Parathyroid adenoma (tissue), 2 donors: ENCODE measurements around the gene SEPTIN6.

Experiments used
- H2AFZ ChIP-seq: fragments of 300-600 bp; sonication (generic); one replicate; pipeline ENCODE4 v1.7.0; 2017; ENCODE audit warnings: antibody characterized with exemption, mild to moderate bottlenecking
- H3K27ac ChIP-seq: fragments of 300-600 bp; sonication (generic); one replicate; pipeline ENCODE4 v1.7.0; 2017
- H3K27me3 ChIP-seq: fragments of 300-600 bp; sonication (generic); one replicate; pipeline ENCODE4 v1.7.0; 2017; ENCODE audit warnings: low read length; ENCODE audit not compliant: control insufficient read depth, insufficient read depth
- H3K36me3 ChIP-seq: fragments of 300-600 bp; sonication (generic); one replicate; pipeline ENCODE4 v1.7.0; 2017; ENCODE audit warnings: low read length; ENCODE audit not compliant: control insufficient read depth, insufficient read depth
- H3K4me1 ChIP-seq: fragments of 300-600 bp; sonication (generic); one replicate; pipeline ENCODE4 v1.7.0; 2017; ENCODE audit warnings: control low read depth
- H3K4me2 ChIP-seq: fragments of 300-600 bp; sonication (generic); one replicate; pipeline ENCODE4 v1.7.0; 2017; ENCODE audit warnings: low read length
- H3K4me3 ChIP-seq: fragments of 300-600 bp; sonication (generic); one replicate; pipeline ENCODE4 v1.7.0; 2017; ENCODE audit warnings: low read depth, low read length
- H3K79me2 ChIP-seq: fragments of 300-600 bp; sonication (generic); one replicate; pipeline ENCODE4 v1.7.0; 2017; ENCODE audit warnings: control low read depth
- H3K9ac ChIP-seq: fragments of 300-600 bp; sonication (generic); one replicate; pipeline ENCODE4 v1.7.0; 2017; ENCODE audit warnings: mild to moderate bottlenecking
- H3K9me3 ChIP-seq: fragments of 300-600 bp; sonication (generic); one replicate; pipeline ENCODE4 v1.7.0; 2017; ENCODE audit warnings: low read length; ENCODE audit not compliant: control insufficient read depth
- TF ChIP-seq, protein P1 (sequence below): fragments of 300-600 bp; sonication (generic); IDR thresholded peaks from one replicate; pipeline ENCODE4 v1.7.0; 2017; ENCODE audit warnings: antibody characterized with exemption, mild to moderate bottlenecking
- donor health status: primary hyperparathyroidism.

SEPTIN6 gene

DNA sequence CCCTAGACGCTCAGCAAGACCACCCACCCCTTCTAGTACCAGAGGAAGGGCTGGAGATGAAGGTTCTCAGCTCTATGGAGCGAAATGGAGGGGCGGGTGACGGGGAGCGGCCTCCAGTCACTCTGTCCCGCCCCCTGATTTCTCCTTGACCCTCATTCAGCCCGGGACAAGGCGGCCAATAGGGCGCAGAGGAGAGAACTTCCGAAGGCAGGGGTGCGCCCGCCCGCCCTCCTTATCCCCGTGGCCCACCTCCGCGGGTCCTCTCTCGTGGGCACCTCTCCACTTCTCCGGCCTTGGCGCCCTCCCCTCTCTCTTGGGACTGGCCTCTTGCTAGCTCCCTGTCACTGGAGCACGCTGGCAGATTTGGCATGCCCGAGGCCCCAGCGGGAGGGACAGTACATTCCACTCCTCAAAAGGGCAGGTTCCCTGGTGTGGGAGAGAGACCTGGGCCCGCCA is 1.1 kb upstream of the SEPTIN6 start:
- H3K9me3 ChIP-seq: no peaks in the 10 kb centered on the region
- H2AFZ ChIP-seq: peak overlapping the region; percentile 86
- no peak overlapping the region for H3K9ac ChIP-seq
- TF ChIP-seq, protein P1, sequence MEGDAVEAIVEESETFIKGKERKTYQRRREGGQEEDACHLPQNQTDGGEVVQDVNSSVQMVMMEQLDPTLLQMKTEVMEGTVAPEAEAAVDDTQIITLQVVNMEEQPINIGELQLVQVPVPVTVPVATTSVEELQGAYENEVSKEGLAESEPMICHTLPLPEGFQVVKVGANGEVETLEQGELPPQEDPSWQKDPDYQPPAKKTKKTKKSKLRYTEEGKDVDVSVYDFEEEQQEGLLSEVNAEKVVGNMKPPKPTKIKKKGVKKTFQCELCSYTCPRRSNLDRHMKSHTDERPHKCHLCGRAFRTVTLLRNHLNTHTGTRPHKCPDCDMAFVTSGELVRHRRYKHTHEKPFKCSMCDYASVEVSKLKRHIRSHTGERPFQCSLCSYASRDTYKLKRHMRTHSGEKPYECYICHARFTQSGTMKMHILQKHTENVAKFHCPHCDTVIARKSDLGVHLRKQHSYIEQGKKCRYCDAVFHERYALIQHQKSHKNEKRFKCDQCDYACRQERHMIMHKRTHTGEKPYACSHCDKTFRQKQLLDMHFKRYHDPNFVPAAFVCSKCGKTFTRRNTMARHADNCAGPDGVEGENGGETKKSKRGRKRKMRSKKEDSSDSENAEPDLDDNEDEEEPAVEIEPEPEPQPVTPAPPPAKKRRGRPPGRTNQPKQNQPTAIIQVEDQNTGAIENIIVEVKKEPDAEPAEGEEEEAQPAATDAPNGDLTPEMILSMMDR: no peak
- peaks cover 7% of the 10 kb centered on the region for H3K4me1 ChIP-seq
- peak overlapping the region; percentile 85 for H3K27ac ChIP-seq
- H3K27me3 ChIP-seq: no peaks in the 10 kb centered on the region
- H3K36me3 ChIP-seq: no peaks in the 10 kb centered on the region
- H3K4me3 ChIP-seq: no peak overlapping the region
- peaks cover 7% of the 10 kb centered on the region for H3K79me2 ChIP-seq
- H3K4me2 ChIP-seq: no peak overlapping the region

DNA sequence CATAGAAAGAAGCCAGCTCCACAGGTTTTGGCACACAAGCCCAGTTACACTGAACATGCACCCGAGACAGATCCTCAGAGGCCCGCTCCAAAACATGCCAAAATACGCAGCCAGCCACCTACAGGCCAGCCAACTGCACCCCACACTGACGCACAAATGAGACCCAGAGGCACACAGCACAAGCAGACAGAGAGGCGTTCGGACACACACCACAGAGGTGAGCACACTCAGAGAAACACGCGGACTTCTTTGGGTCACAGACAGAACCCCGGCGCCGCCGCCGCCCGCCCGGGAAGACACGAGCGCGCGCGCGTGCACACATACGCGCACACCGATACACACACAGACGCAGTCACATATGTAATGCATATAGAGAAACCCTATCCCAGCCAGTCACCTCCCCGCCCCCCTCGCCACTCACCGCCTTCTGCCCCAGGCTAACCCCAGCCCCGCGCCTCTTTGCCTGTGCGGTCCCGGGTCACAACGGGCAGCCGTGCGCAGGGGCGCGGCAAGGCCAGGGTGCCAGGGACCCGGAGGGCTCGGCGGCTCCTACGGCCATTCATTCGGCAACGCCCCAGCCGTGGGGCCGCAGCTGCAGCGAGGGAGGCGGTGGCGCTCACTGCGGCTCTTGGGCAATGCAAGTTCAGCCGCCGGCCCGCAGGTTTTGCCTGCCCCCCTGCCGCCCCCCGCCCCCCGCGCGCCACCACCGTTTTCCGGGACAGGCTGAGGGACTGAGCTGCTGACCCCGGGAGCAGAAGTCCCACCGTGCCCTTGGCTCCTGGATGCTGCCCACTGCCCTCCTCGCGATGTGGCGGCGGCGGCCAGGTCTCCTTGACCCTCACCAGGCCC is 553 bp downstream of the SEPTIN6 start:
- Histone ChIP-seq H3K4me3 (peak overlapping the region; percentile 68), H3K79me2 (peaks cover 7% of the 10 kb centered on the region), H3K27ac (peak overlapping the region; percentile 85), H3K9ac (peak overlapping the region; percentile 37), H3K27me3 (no peaks in the 10 kb centered on the region), H3K4me1 (peaks cover 7% of the 10 kb centered on the region), H3K4me2 (peak overlapping the region; percentile 71), H3K9me3 (no peaks in the 10 kb centered on the region), H2AFZ (peak overlapping the region; percentile 86), H3K36me3 (no peaks in the 10 kb centered on the region)
- TF ChIP-seq, protein P1: no peak

DNA sequence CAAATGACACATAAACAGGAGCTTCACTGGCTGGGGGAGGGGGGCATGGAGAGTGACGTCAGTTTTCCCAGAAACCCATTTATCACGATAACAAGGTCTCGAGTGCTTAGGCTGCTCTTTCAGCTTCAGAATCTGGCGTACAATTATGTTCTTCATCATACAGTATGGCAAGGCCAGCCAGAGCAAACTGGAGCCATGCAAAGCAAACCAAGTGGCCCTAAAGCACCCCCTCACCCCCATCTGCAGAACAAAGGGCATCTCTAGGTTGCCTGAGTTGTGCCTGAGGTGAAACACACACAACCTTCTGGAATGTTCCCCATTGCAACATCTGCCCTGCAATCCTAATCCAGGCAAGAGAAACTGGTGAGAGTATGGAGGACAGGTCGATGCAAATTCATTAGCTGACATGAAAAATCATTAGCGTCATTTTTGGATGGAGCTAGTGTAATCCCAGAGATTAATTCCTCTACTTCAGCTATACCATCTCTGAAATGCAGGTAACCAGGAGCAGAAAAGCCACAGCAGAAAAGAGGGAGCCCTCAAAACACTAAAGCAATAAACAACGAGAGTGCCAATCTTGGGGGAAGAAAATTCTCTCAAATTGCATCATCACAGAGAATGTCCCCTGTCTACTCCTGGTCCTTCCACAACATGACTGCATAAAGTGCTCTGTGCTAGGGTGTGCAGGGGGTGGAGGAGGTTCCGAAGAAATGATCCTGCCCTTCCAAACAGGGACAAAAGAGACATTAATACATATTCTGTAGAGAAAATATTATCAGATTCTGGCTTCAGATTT is 1.8 kb downstream of the SEPTIN6 start:
- no peak overlapping the region for H3K9ac ChIP-seq
- H2AFZ ChIP-seq: no peak overlapping the region
- H3K4me2 ChIP-seq: no peak overlapping the region
- peaks cover 9% of the 10 kb centered on the region for H3K79me2 ChIP-seq
- peaks cover 7% of the 10 kb centered on the region for H3K4me1 ChIP-seq
- H3K27me3 ChIP-seq: no peaks in the 10 kb centered on the region
- TF ChIP-seq, protein P1: no peak
- no peak overlapping the region for H3K4me3 ChIP-seq
- H3K9me3 ChIP-seq: no peaks in the 10 kb centered on the region
- no peak overlapping the region for H3K27ac ChIP-seq
- H3K36me3 ChIP-seq: no peaks in the 10 kb centered on the region

DNA sequence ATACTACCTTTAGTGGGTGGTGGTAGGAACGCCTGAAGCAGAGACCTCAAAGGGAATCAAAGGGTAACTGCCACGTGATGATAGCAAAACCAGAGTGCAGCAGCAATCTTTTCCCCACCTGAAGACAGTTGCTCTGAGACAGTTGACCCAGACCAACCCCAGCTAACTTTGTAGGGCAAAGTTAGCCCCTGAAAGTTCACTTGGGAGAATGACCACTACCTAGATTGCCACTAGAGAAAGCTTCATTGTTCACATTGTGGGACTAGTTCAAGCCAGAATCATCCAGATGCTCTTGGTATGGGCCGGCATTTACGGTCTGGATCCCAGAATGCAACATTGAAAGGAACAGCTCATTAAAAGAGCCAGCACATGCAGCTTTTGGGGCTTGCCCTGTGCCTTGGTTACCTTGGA is 4.1 kb downstream of the SEPTIN6 start:
- H3K79me2 ChIP-seq: peaks cover 9% of the 10 kb centered on the region
- H3K27ac ChIP-seq: no peak overlapping the region
- no peak overlapping the region for H2AFZ ChIP-seq
- peaks cover 8% of the 10 kb centered on the region for H3K4me1 ChIP-seq
- no peak overlapping the region for H3K4me3 ChIP-seq
- TF ChIP-seq, protein P1: no peak
- no peaks in the 10 kb centered on the region for H3K27me3 ChIP-seq
- H3K36me3 ChIP-seq: no peaks in the 10 kb centered on the region
- H3K9ac ChIP-seq: no peak overlapping the region
- H3K4me2 ChIP-seq: no peak overlapping the region
- H3K9me3 ChIP-seq: no peaks in the 10 kb centered on the region
